Cerebellar nuclear complex (tissue), 1 donor: ENCODE data around the gene STX1A.

Source experiments
- DNase-seq, 2 experiments: peaks; one replicate each; lab custom pipeline; 2025; lab: John Stamatoyannopoulos, UW

Gene STX1A

GRCh38 chr7:73718905-73719805 is at the start of gene STX1A:
STX1A (minus strand) TSS chr7:73719669; CDS start chr7:73719631, 38 bp downstream.
- no peak for DNase-seq

DNA sequence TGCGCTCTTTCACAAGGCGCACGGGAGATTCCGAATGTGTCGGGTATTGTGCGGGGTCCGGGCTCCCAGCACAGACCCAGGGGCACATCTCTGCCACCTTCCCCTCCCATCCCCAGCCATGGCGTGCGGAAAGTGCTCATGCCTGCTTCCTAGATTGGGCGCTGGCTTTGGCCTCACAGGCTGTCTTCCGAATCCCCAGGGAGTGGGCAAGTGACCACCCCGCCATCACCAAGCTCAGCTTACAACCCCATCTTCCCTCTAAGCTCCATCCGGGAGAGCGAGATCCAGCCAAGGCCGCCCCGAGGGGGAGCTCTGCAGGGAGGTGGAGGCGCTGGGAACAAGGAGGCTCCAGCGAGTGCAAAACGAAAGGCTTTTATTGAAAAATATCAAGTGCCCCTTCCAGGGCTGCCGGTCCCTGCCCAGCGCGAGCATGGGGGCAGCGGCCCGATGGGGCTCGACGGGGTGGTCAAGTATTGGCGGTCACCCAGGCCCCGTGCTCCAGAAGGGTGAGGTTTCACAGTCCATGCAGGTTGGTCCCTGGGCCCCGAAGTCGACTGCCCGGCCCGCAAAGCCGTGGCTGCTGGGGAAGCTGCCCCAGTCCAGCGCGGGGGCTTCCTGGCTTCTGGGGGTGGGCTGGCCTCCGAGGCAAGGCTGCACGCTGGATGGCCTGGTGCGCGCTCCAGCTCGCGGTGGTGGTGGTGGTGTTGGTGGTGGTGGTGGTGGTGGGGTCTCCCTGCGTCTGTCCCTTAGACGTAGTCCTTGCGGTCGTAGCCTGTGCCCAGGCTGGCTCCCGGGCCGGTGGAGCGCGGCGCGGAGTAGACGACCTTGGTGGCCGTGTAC is 49.4 kb upstream of the STX1A start:
- DNase-seq: no peak

DNA sequence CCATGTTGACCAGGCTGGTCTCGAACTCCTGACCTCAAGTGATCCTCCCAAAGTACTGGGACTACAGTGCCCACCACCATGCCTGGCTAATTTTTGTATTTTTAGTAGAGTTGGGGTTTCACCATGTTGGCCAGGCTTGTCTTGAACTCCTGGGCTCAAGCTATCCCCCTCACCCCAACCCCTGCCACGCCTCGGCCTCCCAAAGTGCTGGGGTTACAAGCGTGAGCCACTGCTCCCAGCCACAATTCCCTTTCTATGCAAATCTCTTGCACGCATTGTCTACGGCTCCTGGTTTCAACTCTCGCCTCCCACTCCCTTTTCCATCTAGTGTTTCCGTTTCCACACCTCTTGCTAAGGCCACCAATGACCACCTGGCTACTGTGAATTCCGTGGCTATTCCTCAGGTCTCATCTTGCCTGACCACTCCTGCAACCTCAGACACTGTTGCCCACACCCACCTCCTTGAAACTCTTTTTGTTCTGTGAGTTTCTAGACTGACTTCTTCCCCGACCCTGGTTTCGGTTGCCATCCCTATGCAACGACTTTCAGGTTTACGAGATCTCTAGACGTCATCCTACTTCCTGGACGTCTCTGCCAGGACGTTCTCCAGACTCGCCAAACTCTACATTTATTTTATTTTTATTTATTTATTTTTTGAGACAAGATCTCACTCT is 47.2 kb upstream of the STX1A start:
- no peak for DNase-seq

DNA sequence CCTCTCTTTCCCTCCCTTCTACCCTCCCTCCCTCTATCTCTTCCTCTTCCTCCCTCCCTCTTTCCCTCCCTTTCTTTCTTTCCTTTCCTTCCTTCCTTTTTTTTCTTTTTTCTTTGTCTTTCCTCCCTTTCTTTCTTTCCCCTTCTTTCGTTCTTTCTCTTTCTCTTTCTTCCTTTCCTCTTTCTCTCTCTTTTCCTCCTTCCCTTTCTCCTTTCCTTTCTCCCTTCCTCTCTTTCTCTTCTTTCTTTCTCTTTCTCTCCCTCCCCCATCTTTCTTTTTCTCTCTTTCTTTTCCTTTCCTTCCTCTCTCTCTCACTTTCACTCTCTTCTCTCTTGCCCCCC is 43.2 kb upstream of the STX1A start:
- no peak for DNase-seq

GRCh38 chr7:73761854-73762658 is 42.6 kb upstream of the STX1A start:
- no peak for DNase-seq

DNA sequence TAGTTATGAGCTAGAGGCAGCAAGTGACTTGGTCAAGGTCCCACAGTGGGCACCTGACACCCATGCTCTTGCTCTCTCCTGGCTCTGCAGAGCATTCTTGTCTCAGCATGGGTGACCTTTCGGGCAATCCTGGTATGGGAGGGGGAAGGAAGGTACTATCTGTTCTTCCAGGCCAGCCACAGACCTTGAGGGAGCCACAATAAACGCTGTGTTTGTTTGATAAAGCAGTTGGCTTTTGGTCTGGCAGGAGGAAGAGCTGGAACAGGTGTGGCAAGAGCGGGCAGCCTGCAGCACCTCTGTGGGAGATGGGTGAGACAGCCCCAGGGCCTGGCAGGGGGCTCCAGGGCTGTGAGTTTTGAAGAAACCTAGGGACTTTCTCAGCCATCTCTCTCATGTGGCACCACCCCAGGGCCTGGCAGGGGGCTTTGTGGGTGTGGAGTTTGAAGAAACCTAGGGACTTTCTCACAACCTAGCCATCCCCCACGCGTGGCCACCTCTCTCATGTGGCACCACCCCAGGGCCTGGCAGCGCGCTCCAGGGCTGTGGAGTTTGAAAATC is 39.2 kb upstream of the STX1A start:
- DNase-seq: no peak

DNA sequence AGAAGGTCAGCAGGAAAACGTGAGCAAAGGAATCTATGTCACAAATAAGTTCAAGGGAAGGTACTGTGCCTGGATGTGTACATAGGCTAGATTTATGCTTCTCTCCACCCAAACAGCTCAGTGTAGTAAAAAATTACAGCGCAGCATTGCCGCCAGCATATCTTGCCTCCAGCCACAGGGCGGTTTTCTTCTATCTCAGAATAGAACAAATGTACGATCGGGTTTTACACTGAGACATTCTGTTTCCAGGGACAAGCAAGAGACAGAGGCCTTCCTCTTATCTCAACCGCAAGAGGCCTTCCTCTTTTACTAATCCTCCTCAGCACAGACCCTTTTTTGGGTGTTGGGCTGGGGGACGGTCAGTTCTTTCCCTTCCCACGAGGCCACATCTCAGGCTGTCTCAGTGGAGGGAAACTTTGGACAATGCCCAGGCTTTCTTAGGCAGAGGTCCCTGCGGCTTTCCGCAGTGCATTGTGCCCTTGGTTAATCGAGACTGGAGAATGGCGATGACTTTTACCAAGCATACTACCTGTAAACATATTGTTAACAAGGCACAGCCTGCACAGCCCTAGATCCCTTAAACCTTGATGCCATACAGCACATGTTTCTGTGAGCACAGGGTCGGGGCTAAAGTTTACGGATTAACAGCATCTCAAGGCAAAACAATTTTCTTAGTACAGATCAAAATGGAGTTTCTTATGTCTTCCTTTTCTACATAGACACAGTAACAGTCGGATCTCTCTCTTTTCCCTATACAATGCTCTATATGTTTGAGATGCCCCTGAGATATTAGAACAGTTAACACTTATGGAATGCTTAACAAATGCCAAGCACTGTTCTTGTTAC is 30.7 kb upstream of the STX1A start:
- DNase-seq: no peak

GRCh38 chr7:73746378-73746777 is 26.9 kb upstream of the STX1A start:
- DNase-seq: peak; percentile 72 to 88

- peak; percentile 19 to 70 for DNase-seq
Observed at GRCh38 chr7:73742753-73743641, 23.5 kb upstream of the STX1A start.

GRCh38 chr7:73742338-73742752 is 22.9 kb upstream of the STX1A start:
- no peak for DNase-seq

- no peak for DNase-seq
Observed at GRCh38 chr7:73741600-73741999, 22.1 kb upstream of the STX1A start.

DNA sequence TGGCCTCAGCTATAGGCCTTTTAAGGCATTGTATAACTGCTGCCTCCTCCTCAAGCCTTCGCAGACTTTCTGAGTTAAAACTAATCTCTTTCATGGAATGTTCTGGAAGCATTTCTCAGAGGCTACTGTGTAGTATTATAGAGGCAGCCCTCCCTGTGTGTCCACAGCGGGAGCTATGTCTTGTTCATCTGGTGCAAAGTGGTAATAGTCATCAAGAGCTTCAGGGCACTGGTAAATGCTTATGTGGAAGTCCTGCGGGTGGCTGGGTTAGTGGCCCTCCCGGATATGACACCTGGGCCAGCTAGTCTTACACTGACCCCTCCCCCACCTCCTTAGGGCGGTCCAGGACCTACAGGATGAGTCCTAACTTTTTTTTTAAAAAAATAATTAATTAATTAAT is 21.3 kb upstream of the STX1A start:
- DNase-seq: no peak

GRCh38 chr7:73740212-73740611 is 20.7 kb upstream of the STX1A start:
- DNase-seq: no peak

DNA sequence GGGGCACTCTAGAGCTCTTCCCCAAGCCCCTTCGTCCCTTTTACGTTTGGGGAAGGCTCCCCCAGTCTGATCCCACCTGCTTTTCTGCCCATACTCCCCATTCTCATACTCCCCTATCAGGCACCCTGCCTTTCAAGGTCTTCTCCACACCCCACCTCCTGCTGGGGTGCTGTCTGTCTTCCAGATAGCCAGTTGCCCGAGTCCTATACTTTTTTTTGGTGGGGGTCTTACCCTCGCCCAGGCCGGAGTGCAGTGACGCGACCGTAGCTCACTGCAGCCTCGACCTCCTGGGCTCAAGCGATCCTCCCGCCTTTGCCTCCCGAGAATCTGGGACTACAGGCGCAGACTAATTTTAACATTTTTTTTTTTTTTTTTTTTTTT is 19.9 kb upstream of the STX1A start:
- no peak for DNase-seq

- peak; percentile 91 to 95 for DNase-seq
Observed at GRCh38 chr7:73738612-73739386, 19.3 kb upstream of the STX1A start, which contains the start of gene ABHD11. ABHD11 (minus strand) TSS chr7:73738802; CDS start chr7:73738770, 32 bp downstream.

DNA sequence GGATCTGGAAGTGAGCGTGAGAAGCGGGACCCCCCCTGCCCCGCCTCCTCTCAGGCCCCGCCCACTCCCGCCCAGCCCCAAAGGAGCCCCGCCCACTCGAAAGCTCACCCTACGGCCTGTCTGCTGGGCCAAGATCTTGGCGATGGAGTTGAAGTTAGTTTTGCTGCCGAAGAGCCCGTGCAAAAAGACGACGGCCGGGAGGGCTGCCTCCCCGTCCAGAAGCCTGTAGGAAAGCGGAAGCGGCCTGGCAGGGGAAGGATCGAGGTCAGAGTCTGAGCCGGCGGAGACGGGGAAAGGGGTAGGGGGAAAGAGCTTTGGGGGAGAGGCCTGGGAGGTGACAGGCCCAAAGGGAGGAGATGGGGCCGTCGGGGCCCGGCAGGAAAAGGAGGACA is 18.7 kb upstream of the STX1A start:
- no peak for DNase-seq

DNA sequence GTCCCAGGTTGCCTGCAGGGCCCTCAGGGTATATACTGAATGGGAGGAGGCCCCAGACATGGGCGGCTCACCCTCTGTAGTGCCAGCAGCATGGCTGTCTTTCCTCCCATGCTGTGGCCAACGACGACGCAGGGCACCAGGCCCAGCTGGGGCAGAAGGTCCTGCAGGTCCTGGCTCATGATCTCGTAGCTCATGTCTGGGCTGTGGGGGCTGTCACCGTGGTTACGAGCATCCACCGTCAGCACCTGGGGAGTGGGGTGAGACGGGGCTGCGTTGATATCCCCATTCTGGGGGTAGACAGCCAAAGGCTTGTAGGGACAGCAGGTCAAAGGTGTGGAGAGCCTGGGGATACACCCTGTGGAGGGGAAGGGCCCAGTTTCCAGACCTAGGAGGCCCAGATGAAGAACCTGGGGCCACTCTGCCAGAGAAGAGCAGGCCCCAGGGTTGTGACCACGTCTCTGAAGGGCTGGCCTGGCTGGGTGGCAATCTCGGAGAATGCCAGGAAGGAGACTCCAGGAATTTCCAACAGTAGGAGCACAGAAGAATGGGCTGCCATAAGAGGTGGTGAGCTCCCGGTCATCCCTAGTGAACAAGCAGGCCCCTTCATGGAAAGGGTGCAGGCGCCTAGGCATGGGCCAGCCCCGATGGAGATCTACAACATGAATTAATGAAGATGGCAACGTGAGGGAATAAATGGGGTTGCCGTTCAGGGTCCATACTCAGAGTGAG is 18.2 kb upstream of the STX1A start:
- DNase-seq: no peak

GRCh38 chr7:73736885-73737284 is 17.4 kb upstream of the STX1A start:
- no peak for DNase-seq
